Measurements from ENCODE around the gene TNFRSF12A.
"Not testable (repeated sequence)": the region's sequence is repeated elsewhere in the genome, so short reads cannot be mapped to it uniquely, and the experiment has no call there.

- not testable (repeated sequence) for TF ChIP-seq CHD7 (IDR thresholded peaks at IDR 0.05; ENCODE audit: insufficient replicate concordance, low read length); POLR2AphosphoS5 (IDR thresholded peaks at IDR 0.05; ENCODE audit: low read depth, low read length); EP300 (IDR thresholded peaks at IDR 0.05; ENCODE audit: borderline replicate concordance in 1 of 2, low read depth in 2 of 2, low read length in 2 of 2)
These were observed 33.2 kb downstream of the TNFRSF12A start for GRCh38 chr16:3053330-3053710.
